Endothelial cell of umbilical vein (primary cell): ENCODE results near the gene MBD5. TPM values are rescaled to one million over a fixed set of nuclear protein-coding genes. Genes with fewer than 3 reads are reported as not detected.

Source experiments
- BruUV-seq: library from RNA; stranded (reverse); fragments of 400-500 nt; replicated peaks from 2 replicates; lab custom pipeline; 2021; lab: Mats Ljungman, UMichigan
- CTCF ChIA-PET: fragments of 300-600, 350-600 bp; sonication (Branson Sonifier 250); formaldehyde crosslinking; loops from one replicate; lab custom pipeline; 2021; ENCODE audit warnings: antibody characterized with exemption, inconsistent platforms; lab: Charles Lee
- POLR2A ChIA-PET: fragments of 300-600, 350-600 bp; sonication (Branson Sonifier 250); formaldehyde crosslinking; loops from one replicate; lab custom pipeline; 2021; ENCODE audit warnings: antibody characterized with exemption, inconsistent platforms; lab: Charles Lee
- DNase-seq: peaks from one replicate; pipeline ENCODE4 v3.0.0-alpha.2; 2011; ENCODE audit warnings: low read depth, low spot score
- FAIRE-seq: peaks from 2 replicates; lab custom pipeline; 2011; peaks lifted over from hg19 to GRCh38; lab: Jason Lieb, UNC
- H2AFZ ChIP-seq: 2 replicates; pipeline ENCODE4 v1.6.0; 2012; ENCODE audit warnings: low read depth, low read length, control low read depth, inconsistent platforms
- H3K27ac ChIP-seq: 2 replicates; pipeline ENCODE4 v1.5.1; 2011; ENCODE audit warnings: low read depth, mild to moderate bottlenecking, control low read depth, low read length, moderate library complexity; ENCODE audit not compliant: insufficient read depth
- H3K27me3 ChIP-seq, 2 experiments: 2 replicates each; pipeline versions ENCODE4 v1.6.0 to v1.6.1; 2011; ENCODE audit warnings: low read length in 2 of 2, mixed read lengths in 1 of 2; ENCODE audit not compliant: control insufficient read depth in 2 of 2, insufficient read depth in 2 of 2
- H3K36me3 ChIP-seq, 2 experiments: 2 replicates in 1 of 2; 3 replicates in 1 of 2; pipeline ENCODE4 v1.5.1; 2011; ENCODE audit warnings: low read length in 2 of 2, mild to moderate bottlenecking in 1 of 2, moderate library complexity in 1 of 2; ENCODE audit not compliant: control insufficient read depth in 2 of 2, insufficient read depth in 2 of 2; ENCODE audit errors: extremely low read depth in 1 of 2
- H3K4me1 ChIP-seq: 3 replicates; pipeline ENCODE4 v1.5.1; 2011; ENCODE audit warnings: mild to moderate bottlenecking, low read length; ENCODE audit not compliant: control insufficient read depth, insufficient read depth; ENCODE audit errors: extremely low read depth
- H3K4me2 ChIP-seq: 2 replicates; pipeline ENCODE4 v1.6.1; 2011; ENCODE audit warnings: low read length, control low read depth, mixed read lengths; ENCODE audit not compliant: insufficient read depth
- H3K4me3 ChIP-seq, 3 experiments: fragments of 200-600 bp in 1 of 3; sonication (generic), shearing (Covaris generic) in 1 of 3; replicated peaks in 1 of 3; 2 replicates each; pipeline ENCODE4 v1.5.1; 2011 to 2016; ENCODE audit warnings: control low read depth in 3 of 3, low read length in 3 of 3, mild to moderate bottlenecking in 2 of 3, inconsistent platforms in 1 of 3, low read depth in 1 of 3, moderate library complexity in 1 of 3; ENCODE audit not compliant: insufficient read depth in 1 of 3
- H3K79me2 ChIP-seq: 2 replicates; pipeline ENCODE4 v1.6.0; 2012; ENCODE audit warnings: low read length, inconsistent platforms; ENCODE audit not compliant: control insufficient read depth, insufficient read depth
- H3K9ac ChIP-seq: replicated peaks from 2 replicates; pipeline ENCODE3; 2011; ENCODE audit warnings: low read length, control low read depth; ENCODE audit not compliant: insufficient read depth; ENCODE audit errors: extremely low read depth
- H3K9me1 ChIP-seq: replicated peaks from 3 replicates; pipeline ENCODE4 v1.6.0; 2011; ENCODE audit warnings: mild to moderate bottlenecking, low read length; ENCODE audit not compliant: control insufficient read depth, insufficient read depth; ENCODE audit errors: extremely low read depth
- H3K9me3 ChIP-seq: replicated peaks from 2 replicates; pipeline ENCODE4 v1.5.1; 2012; ENCODE audit warnings: low read length, inconsistent platforms; ENCODE audit not compliant: control insufficient read depth, insufficient read depth
- H4K20me1 ChIP-seq: replicated peaks from 2 replicates; pipeline ENCODE3; 2011; ENCODE audit warnings: mild to moderate bottlenecking, low read length; ENCODE audit not compliant: control insufficient read depth, insufficient read depth; ENCODE audit errors: extremely low read depth
- CTCF ChIP-seq, 2 donors: IDR thresholded peaks; 1 replicate in 1 of 2; 2 replicates in 1 of 2; pipeline ENCODE4 v1.5.1; 2011; ENCODE audit warnings: low read length in 2 of 2, mild to moderate bottlenecking in 2 of 2, moderate library complexity in 2 of 2, control low read depth in 1 of 2, inconsistent platforms in 1 of 2, low read depth in 1 of 2; ENCODE audit not compliant: insufficient read depth in 1 of 2; ENCODE audit errors: extremely low read depth in 1 of 2
- EZH2 ChIP-seq: IDR thresholded peaks from 2 replicates; pipeline ENCODE4 v1.6.1; 2012; ENCODE audit warnings: borderline replicate concordance, low read depth, mild to moderate bottlenecking, moderate library complexity, low read length, inconsistent platforms; ENCODE audit not compliant: severe bottlenecking
- FOS ChIP-seq: IDR thresholded peaks from 2 replicates; pipeline ENCODE4 v1.6.1; 2011; ENCODE audit warnings: mild to moderate bottlenecking, low read length, moderate library complexity, borderline replicate concordance; ENCODE audit not compliant: insufficient read depth
- JUN ChIP-seq: IDR thresholded peaks from 2 replicates; pipeline ENCODE4 v1.6.1; 2011; ENCODE audit warnings: borderline replicate concordance, low read depth; ENCODE audit not compliant: insufficient read length, insufficient read depth
- MYC ChIP-seq: IDR thresholded peaks from one replicate; pipeline ENCODE4 v1.6.1; 2011; ENCODE audit warnings: mild to moderate bottlenecking, low read depth, low read length
- POLR2AphosphoS5 ChIP-seq: IDR thresholded peaks from 2 replicates; pipeline ENCODE4 v1.6.1; 2012; ENCODE audit warnings: low read depth, mild to moderate bottlenecking, control low read depth, low read length, moderate library complexity; ENCODE audit not compliant: insufficient read depth
- dilution Hi-C: fragments of 300-500 bp; cut with MboI; formaldehyde crosslinking; loops from one replicate; pipeline ENCODE4 v1.15.0; 2019; ENCODE audit warnings: low sequenced_read_pairs; ENCODE audit not compliant: extremely low pct_ligation_motif_present
- intact Hi-C: fragments of 100-400 bp; cut with micrococcal nuclease; formaldehyde crosslinking; loops from one replicate; pipeline ENCODE4 v1.10.0; 2022
- polyA plus RNA-seq, 4 experiments: library from polyadenylated mRNA; depleted of rRNA in 3 of 4; stranded (reverse) in 3 of 4; unstranded in 1 of 4; fragments of >200 nt; gene quantifications; 2 replicates each; pipeline versions ENCODE4 v1.2.1 to v1.2.3, GENCODE V29; 2011 to 2012; ENCODE audit warnings: missing spikeins in 1 of 4
- total RNA-seq: library from RNA; stranded (reverse); gene quantifications from 2 replicates; pipeline ENCODE4 v1.2.3, GENCODE V29; 2021

MBD5 gene
- total and polyA plus RNA-seq, 2 donors (not counting 3 experiments of a cell fraction or from before 2014, with no cell fraction given), result 11.3 to 37.0 TPM

GRCh38 chr2:148527488-148528340 lies 506.8 kb downstream of the MBD5 start:
- intact Hi-C loops, result no loop called here
- dilution Hi-C loops, result no loop called here
- Histone ChIP-seq H3K9me3 (no peaks in the 10 kb centered on the region), H3K9me1 (no peaks in the 10 kb centered on the region), H3K4me1 (no peaks in the 10 kb centered on the region), H3K36me3 (no peaks in the 10 kb centered on the region), H3K9ac (no peak overlapping the region), H3K4me2 (no peak overlapping the region), H3K27ac (no peak overlapping the region), H3K27me3 (peaks cover 0 to under 1% of the 10 kb centered on the region in 2 experiments), H2AFZ (no peak overlapping the region), H3K79me2 (no peaks in the 10 kb centered on the region), H4K20me1 (no peaks in the 10 kb centered on the region), H3K4me3 (no peak overlapping the region)
- FAIRE-seq (no peak), DNase-seq (no peak)
- TF ChIP-seq CTCF (IDR thresholded peaks at IDR 0.05; ENCODE audit: extremely low read depth in 1 of 2, insufficient read depth in 1 of 2, low read depth in 1 of 2, low read length in 2 of 2), result no peak
- TF ChIP-seq JUN, result no peak
- TF ChIP-seq MYC, result no peak
- no peak for TF ChIP-seq POLR2AphosphoS5
- TF ChIP-seq FOS, result no peak
- no peak for TF ChIP-seq EZH2
- ChIA-PET CTCF (no interaction called here), POLR2A (no interaction called here)
- no TSS peak for BruUV-seq
